Testis (tissue), 3 donors: ENCODE data around the gene EVX2. TPM values are rescaled to one million over a fixed set of nuclear protein-coding genes. Genes with fewer than 3 reads are reported as not detected.

Source experiments
- DNase-seq: peaks from one replicate; pipeline ENCODE4 v3.0.0-alpha.2; 2019
- H3K27ac ChIP-seq, 2 donors: fragments of 200-600 bp; sonication (generic); one replicate each; pipeline ENCODE4 v1.5.1; 2019
- H3K27me3 ChIP-seq: fragments of 200-600 bp; sonication (generic); one replicate; pipeline ENCODE4 v1.5.1; 2019
- H3K36me3 ChIP-seq: fragments of 200-600 bp; sonication (generic); one replicate; pipeline ENCODE4 v1.5.1; 2017; ENCODE audit warnings: low read depth; ENCODE audit errors: missing control alignments
- H3K4me1 ChIP-seq: fragments of 200-600 bp; sonication (generic); one replicate; pipeline ENCODE4 v1.5.1; 2019
- H3K4me3 ChIP-seq, 2 donors: fragments of 200-600 bp; sonication (generic); one replicate each; pipeline ENCODE4 v1.5.1; 2017 to 2019
- H3K9me3 ChIP-seq: fragments of 200-600 bp; sonication (generic); one replicate; pipeline ENCODE4 v1.5.1; 2017
- CTCF ChIP-seq, 3 experiments: fragments of 450-650 bp in 2 of 3; fragments of 200-600 bp in 1 of 3; sonication (generic) in 1 of 3; IDR thresholded peaks; one replicate each; pipeline ENCODE4 v1.5.1; 2016 to 2019; ENCODE audit warnings: antibody characterized with exemption in 3 of 3, mild to moderate bottlenecking in 2 of 3, moderate library complexity in 1 of 3
- POLR2A ChIP-seq: fragments of 450-650 bp; IDR thresholded peaks from one replicate; pipeline ENCODE4 v1.6.1; 2017; ENCODE audit warnings: antibody characterized with exemption, mild to moderate bottlenecking, moderate library complexity
- WGBS, 2 donors: methylation state at CpG; one replicate each; pipeline ENCODE4 v1.1.5; 2018; 5-methylcytosine and 5-hydroxymethylcytosine counted together
- intact Hi-C: fragments of 100-400 bp; cut with DNase I; formaldehyde crosslinking; loops from one replicate; pipeline ENCODE4 v1.15.1; 2023; ENCODE audit warnings: low total_unique reads
- polyA plus RNA-seq: library from polyadenylated mRNA; stranded (reverse); fragments of 350-450 nt; fragmentation: Illumina TruSeq; extraction: RNeasy Lipid Tissue Mini Kit (QIAGEN cat#74804); gene quantifications from one replicate; pipeline ENCODE4 v1.2.3, GENCODE V29; 2014; ENCODE audit warnings: low read depth, low replicate concordance; ENCODE audit not compliant: insufficient read depth
- total RNA-seq, 2 donors: library from RNA; depleted of rRNA; stranded (reverse); fragments of >200 nt; gene quantifications; one replicate each; pipeline ENCODE4 v1.2.3, GENCODE V29; 2016

EVX2 gene
- total and polyA plus RNA-seq, 3 donors from 2014 or later: 1.5 to 3.1 (median 2.3) TPM

DNA sequence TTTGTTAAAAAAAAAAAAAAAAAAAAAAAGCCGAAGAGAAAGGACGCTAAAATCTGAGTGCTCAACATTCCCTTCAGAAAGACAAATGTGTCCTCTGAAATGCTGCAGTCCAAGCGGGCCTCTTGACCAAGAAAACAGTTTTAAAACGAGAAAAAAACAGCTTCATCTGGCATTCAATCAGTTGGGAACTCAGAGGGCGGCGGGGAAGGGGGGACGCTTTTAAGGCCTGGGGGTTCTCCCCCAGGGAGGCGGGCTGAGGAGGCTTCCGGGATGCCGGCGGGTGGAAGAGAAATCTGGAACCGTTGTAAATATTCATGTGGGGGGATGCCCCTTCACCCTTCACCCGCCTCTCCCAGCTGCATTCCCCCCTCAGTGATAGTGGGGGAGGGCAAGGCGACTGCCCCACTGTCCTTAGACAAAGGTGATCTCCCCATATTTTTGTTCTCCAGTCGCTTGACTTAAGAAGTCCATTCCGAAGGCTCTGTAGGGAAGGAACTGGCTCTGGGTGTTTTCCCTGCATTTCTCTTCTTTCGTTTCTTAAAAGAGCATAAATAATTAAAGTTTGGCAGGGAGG lies 20.1 kb upstream of the EVX2 start:
- Histone ChIP-seq H3K4me3 (no peak overlapping the region), H3K36me3 (no peaks in the 10 kb centered on the region), H3K9me3 (no peaks in the 10 kb centered on the region), H3K27ac (no peak overlapping the region), H3K4me1 (peaks cover 6% of the 10 kb centered on the region), H3K27me3 (peaks cover under 1% of the 10 kb centered on the region)
- DNase-seq: no peak
- intact Hi-C loops: no loop called here
- no peak for TF ChIP-seq POLR2A
- no peak for TF ChIP-seq CTCF (IDR thresholded peaks at IDR 0.05)
- 26 to 29% methylated on average over 17 of the region's 17 CpGs for WGBS, 2 donors

- Histone ChIP-seq H3K27me3 (peaks cover 7% of the 10 kb centered on the region), H3K4me1 (peaks cover 6% of the 10 kb centered on the region)
Observed at GRCh38 chr2:176103194-176103593, 19.4 kb upstream of the EVX2 start.

GRCh38 chr2:176102309-176102866 lies 18.6 kb upstream of the EVX2 start:
- Histone ChIP-seq H3K27ac (no peak overlapping the region), H3K4me1 (peaks cover 10% of the 10 kb centered on the region), H3K9me3 (no peaks in the 10 kb centered on the region), H3K36me3 (no peaks in the 10 kb centered on the region), H3K4me3 (no peak overlapping the region), H3K27me3 (peaks cover 11% of the 10 kb centered on the region)
- no peak for DNase-seq
- WGBS, 2 donors: 41 to 52% methylated on average over 7 of the region's 7 CpGs
- TF ChIP-seq POLR2A (no peak), CTCF (IDR thresholded peaks at IDR 0.05) (no peak)
- intact Hi-C loops: no loop called here

More at GRCh38 chr2:176103194-176103593, 19.4 kb upstream of the EVX2 start:
- TF ChIP-seq CTCF (IDR thresholded peaks at IDR 0.05): no peak
- TF ChIP-seq POLR2A: no peak
- DNase-seq: no peak
- WGBS, 2 donors: 44 to 64% methylated on average over 7 of the region's 7 CpGs
- H3K4me3 ChIP-seq: no peak overlapping the region
- H3K36me3 ChIP-seq: no peaks in the 10 kb centered on the region
- intact Hi-C loops: no loop called here
- no peaks in the 10 kb centered on the region for H3K9me3 ChIP-seq
- H3K27ac ChIP-seq: no peak overlapping the region

DNA sequence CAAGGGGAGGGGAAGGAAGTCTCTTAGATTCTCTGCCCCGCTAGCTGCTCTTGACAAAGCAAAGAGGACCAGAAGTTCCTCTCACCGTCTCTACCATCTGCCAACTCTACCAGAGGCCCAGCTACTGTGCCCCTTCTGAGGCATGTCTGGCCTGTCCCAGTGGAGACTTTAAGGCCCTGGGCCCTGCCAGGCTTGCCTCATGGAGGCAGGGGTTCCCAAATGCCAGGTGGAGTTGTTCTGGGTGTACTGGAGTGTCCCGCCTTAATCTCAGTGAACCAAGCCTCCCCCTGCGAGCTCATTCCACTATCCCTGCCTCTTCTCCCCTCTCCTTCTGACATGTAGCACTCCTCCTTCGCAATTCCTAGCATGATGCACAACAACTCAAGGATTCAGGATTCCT lies 18.1 kb upstream of the EVX2 start:
- Histone ChIP-seq H3K4me3 (no peak overlapping the region), H3K9me3 (no peaks in the 10 kb centered on the region), H3K27ac (no peak overlapping the region), H3K4me1 (peaks cover 11% of the 10 kb centered on the region), H3K36me3 (no peaks in the 10 kb centered on the region), H3K27me3 (peaks cover 11% of the 10 kb centered on the region)
- no peak for DNase-seq
- intact Hi-C loops: no loop called here
- 64 to 71% methylated on average over 5 of the region's 5 CpGs for WGBS, 2 donors
- TF ChIP-seq CTCF (IDR thresholded peaks at IDR 0.05): no peak
- TF ChIP-seq POLR2A: no peak
